Erythroblast (primary cell): ENCODE data around the gene MSH5.
"Not testable (repeated sequence)": the region's sequence is repeated elsewhere in the genome, so short reads cannot be mapped to it uniquely, and the experiment has no call there.

Experiments
- GATA1 ChIP-seq: IDR thresholded peaks from 2 replicates; pipeline ENCODE4 v1.6.1; 2011; ENCODE audit warnings: low read depth, mild to moderate bottlenecking, control low read depth, low read length, moderate library complexity
- POLR2A ChIP-seq: IDR thresholded peaks from 2 replicates; pipeline ENCODE4 v1.6.1; 2011; ENCODE audit warnings: mild to moderate bottlenecking, low read length

- TF ChIP-seq POLR2A, GATA1: not testable (repeated sequence)
Observed at GRCh38 chr6:31793927-31794245, 54.1 kb downstream of the MSH5 start.
